HG03469 (cell line): Measurements from ENCODE around the gene RAD51B.
"Not testable (repeated sequence)": the region's sequence is repeated elsewhere in the genome, so short reads cannot be mapped to it uniquely, and the experiment has no call there.

ENCODE experiments used
- ATAC-seq: cut with Tn5 transposase; IDR thresholded peaks from one replicate; pipeline ENCODE4 v1.9.1; 2021; ENCODE audit warnings: mild to moderate bottlenecking, moderate library complexity, moderate number of reproducible peaks; ENCODE audit not compliant: unreplicated experiment

The RAD51B gene

GRCh38 chr14:68198713-68199495 lies 379.3 kb downstream of the RAD51B start:
- no peak for ATAC-seq

GRCh38 chr14:68199554-68200151 lies 380.1 kb downstream of the RAD51B start:
- no peak for ATAC-seq

GRCh38 chr14:68203871-68204270 lies 384.3 kb downstream of the RAD51B start:
- ATAC-seq: no peak

GRCh38 chr14:68208218-68208617 lies 388.6 kb downstream of the RAD51B start:
- ATAC-seq: no peak

GRCh38 chr14:68208626-68209317 lies 389.2 kb downstream of the RAD51B start:
- ATAC-seq: no peak

GRCh38 chr14:68210729-68211299 lies 391.2 kb downstream of the RAD51B start:
- peak; percentile 71 for ATAC-seq

- no peak for ATAC-seq
Measured at GRCh38 chr14:68211421-68211820, 391.8 kb downstream of the RAD51B start.

GRCh38 chr14:68211886-68212285 lies 392.3 kb downstream of the RAD51B start:
- no peak for ATAC-seq

- ATAC-seq: no peak
Measured at GRCh38 chr14:68212361-68212760, 392.8 kb downstream of the RAD51B start.

GRCh38 chr14:68214431-68214830 lies 394.9 kb downstream of the RAD51B start:
- no peak for ATAC-seq

GRCh38 chr14:68215629-68216028 lies 396.1 kb downstream of the RAD51B start:
- ATAC-seq: no peak

GRCh38 chr14:68216079-68216478 lies 396.5 kb downstream of the RAD51B start:
- ATAC-seq: no peak

GRCh38 chr14:68216957-68217356 lies 397.4 kb downstream of the RAD51B start:
- ATAC-seq: no peak

- ATAC-seq: no peak
Measured at GRCh38 chr14:68217791-68218340, 398.3 kb downstream of the RAD51B start.

GRCh38 chr14:68219407-68219806 lies 399.8 kb downstream of the RAD51B start:
- no peak for ATAC-seq

- not testable (repeated sequence) for ATAC-seq
Measured at GRCh38 chr14:68221046-68221445, 401.5 kb downstream of the RAD51B start.

GRCh38 chr14:68222154-68222553 lies 402.6 kb downstream of the RAD51B start:
- no peak for ATAC-seq

GRCh38 chr14:68222726-68223125 lies 403.1 kb downstream of the RAD51B start:
- no peak for ATAC-seq

GRCh38 chr14:68223631-68224030 lies 404.1 kb downstream of the RAD51B start:
- ATAC-seq: no peak

- ATAC-seq: no peak
Measured at GRCh38 chr14:68225321-68225720, 405.7 kb downstream of the RAD51B start.

GRCh38 chr14:68226523-68226922 lies 406.9 kb downstream of the RAD51B start:
- ATAC-seq: no peak
